ENCODE data around the gene PBX3. TPM values are rescaled to one million over a fixed set of nuclear protein-coding genes. Genes with fewer than 3 reads are reported as not detected.

The PBX3 gene
- total RNA-seq, 2 donors from 2014 or later, result 37.5 to 46.1 TPM

DNA sequence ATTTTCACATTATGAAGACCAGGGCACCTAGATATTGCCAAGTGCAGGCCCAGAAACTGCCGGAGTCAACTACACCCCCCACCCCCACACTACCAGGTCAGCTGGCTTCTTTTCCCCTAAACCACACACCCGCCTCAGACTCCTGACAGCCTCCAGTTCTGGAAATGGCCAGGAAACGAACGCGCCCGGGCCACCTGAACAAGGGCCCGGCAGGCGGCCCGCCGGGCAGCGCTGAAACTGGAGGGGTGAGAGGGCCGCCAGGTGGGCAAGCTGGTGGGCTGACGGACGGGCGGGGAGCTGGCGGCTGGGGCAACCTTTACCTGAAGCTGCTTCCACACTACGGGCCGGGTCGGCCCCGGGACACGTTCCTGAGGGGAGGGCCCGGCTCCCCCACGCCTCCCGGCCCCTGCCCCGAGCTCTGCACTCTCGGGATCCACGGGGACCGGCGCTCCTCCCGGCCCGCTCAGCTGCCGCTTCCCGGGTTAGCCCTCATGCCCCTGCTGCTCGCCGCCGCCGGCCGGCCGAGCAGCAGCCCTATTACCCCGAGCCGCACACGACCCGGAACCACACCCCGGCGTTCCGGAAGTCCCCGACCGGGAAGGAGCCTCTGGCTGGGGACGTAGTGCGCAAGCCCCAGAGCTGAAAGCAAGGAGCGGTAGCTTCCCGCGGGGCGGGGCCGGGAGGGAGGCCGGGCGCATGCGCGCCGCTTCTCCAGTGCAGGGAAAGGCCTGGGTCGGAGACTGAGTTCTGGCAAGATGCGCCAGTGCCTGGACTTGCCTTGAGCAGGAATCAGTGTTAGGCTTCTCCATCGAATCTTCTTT lies 40.3 kb upstream of the PBX3 start, which contains the start of gene MAPKAP1:
MAPKAP1 (minus strand) TSS at position 558 of the 821 bp plus-strand sequence. CDS start 34,634 bp downstream, outside the sequence.
- Mint-ChIP-seq H3K9me3 (no peaks in the 10 kb centered on the region), H3K27ac (peak within 1 kb of the TSS; percentile 77), H3K4me3 (peak within 1 kb of the TSS; percentile 78), H3K36me3 (ENCODE audit: low read depth) (no peaks in the 10 kb centered on the region), H3K27me3 (ENCODE audit: insufficient read depth) (no peaks in the 10 kb centered on the region), H3K4me1 (peaks cover 31% of the 10 kb centered on the region)
- peak within 1 kb of the TSS; percentile 25 for H3K27ac ChIP-seq (ENCODE audit: low read depth, low read length)
- WGBS, 2 experiments (ENCODE audit: insufficient coverage in 1 of 2, insufficient read length in 1 of 2), result 0 to 5% methylated on average over 12 to 63 of the region's 63 CpGs
- H3K27me3 ChIP-seq (ENCODE audit: control insufficient read depth, insufficient read depth, low read length, poor library complexity, severe bottlenecking), result no peaks in the 10 kb centered on the region
- H3K36me3 ChIP-seq (ENCODE audit: control insufficient read depth, insufficient read depth, low read length), result no peaks in the 10 kb centered on the region
- DNase-seq, result peak; percentile 99
- H3K9me3 ChIP-seq (ENCODE audit: control insufficient read depth, low read length), result no peaks in the 10 kb centered on the region
- peaks cover 7% of the 10 kb centered on the region for H3K4me1 ChIP-seq (ENCODE audit: control insufficient read depth, insufficient read depth, low read length)
- peak within 1 kb of the TSS; percentile 74 for H3K9ac ChIP-seq (ENCODE audit: extremely low read depth, low read length, poor library complexity, severe bottlenecking)
- peak within 1 kb of the TSS; percentile 93 for H3K4me3 ChIP-seq (ENCODE audit: low read length)
- TF ChIP-seq, protein P1, sequence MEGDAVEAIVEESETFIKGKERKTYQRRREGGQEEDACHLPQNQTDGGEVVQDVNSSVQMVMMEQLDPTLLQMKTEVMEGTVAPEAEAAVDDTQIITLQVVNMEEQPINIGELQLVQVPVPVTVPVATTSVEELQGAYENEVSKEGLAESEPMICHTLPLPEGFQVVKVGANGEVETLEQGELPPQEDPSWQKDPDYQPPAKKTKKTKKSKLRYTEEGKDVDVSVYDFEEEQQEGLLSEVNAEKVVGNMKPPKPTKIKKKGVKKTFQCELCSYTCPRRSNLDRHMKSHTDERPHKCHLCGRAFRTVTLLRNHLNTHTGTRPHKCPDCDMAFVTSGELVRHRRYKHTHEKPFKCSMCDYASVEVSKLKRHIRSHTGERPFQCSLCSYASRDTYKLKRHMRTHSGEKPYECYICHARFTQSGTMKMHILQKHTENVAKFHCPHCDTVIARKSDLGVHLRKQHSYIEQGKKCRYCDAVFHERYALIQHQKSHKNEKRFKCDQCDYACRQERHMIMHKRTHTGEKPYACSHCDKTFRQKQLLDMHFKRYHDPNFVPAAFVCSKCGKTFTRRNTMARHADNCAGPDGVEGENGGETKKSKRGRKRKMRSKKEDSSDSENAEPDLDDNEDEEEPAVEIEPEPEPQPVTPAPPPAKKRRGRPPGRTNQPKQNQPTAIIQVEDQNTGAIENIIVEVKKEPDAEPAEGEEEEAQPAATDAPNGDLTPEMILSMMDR (conservative IDR thresholded peaks at IDR 0.05), result peak; percentile 18

DNA sequence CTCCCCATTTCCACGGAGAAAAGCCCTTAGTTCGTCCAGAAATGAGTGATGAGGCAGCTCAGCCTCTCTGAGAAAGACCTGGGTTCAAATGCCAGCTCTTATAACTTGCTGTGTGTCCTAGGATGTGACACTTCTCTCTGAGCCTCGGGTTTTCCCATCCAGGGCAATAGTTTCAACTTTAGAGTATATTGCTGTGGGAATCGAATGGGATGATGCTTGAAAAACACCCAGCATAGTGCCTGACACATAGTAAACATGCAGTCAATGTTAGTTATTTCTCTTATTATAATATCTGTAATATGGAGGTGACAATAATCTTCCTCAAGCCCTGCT lies 39.7 kb upstream of the PBX3 start:
- WGBS, 2 experiments (ENCODE audit: insufficient coverage in 1 of 2, insufficient read length in 1 of 2), result 0 to 43% methylated on average over 2 to 4 of the region's 4 CpGs
- Histone ChIP-seq H3K9me3 (ENCODE audit: control insufficient read depth, low read length) (no peaks in the 10 kb centered on the region), H3K9ac (ENCODE audit: extremely low read depth, low read length, poor library complexity, severe bottlenecking) (no peak overlapping the region), H3K27me3 (ENCODE audit: control insufficient read depth, insufficient read depth, low read length, poor library complexity, severe bottlenecking) (no peaks in the 10 kb centered on the region), H3K36me3 (ENCODE audit: control insufficient read depth, insufficient read depth, low read length) (no peaks in the 10 kb centered on the region), H3K4me1 (ENCODE audit: control insufficient read depth, insufficient read depth, low read length) (peaks cover 7% of the 10 kb centered on the region), H3K27ac (ENCODE audit: low read depth, low read length) (no peak overlapping the region), H3K4me3 (ENCODE audit: low read length) (peak overlapping the region; percentile 93)
- DNase-seq, result no peak
- Mint-ChIP-seq H3K36me3 (ENCODE audit: low read depth) (no peaks in the 10 kb centered on the region), H3K9me3 (no peaks in the 10 kb centered on the region), H3K4me1 (peaks cover 30% of the 10 kb centered on the region), H3K27me3 (ENCODE audit: insufficient read depth) (no peaks in the 10 kb centered on the region), H3K4me3 (peak overlapping the region; percentile 78), H3K27ac (no peak overlapping the region)
- TF ChIP-seq, protein P1 (conservative IDR thresholded peaks at IDR 0.05), result no peak

DNA sequence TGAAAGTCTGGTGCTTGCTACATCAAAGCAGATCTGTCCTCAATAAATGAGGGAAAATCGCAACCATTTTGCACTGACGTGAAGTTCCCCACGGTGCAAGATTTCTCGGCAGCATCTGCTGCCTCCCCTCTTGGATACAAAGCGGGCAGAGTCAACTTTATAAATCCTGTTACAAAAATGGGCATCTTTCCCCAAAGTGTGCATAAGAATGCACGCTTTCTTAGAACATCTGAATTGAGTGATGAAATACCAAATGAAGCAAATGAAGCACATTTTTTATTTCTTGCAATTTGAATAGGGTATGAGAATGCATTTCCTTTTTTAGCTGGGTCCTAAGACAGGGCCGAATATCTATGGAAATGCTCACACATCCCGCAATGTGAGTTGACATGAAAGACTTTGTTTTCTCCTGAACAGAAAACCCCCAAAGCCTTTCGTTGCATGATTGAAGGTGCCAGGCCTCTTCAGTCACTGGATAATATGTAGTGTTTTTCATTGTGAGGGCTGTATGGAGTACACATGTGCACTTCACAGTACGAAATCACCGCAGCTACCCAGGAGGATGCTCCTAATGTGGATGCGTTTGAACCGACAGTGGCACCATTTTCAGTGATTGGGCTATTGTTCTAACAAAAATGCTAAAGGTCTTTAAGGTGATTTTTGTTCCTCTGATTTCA lies 20.6 kb upstream of the PBX3 start:
- Histone ChIP-seq H3K9ac (ENCODE audit: extremely low read depth, low read length, poor library complexity, severe bottlenecking) (no peak overlapping the region), H3K9me3 (ENCODE audit: control insufficient read depth, low read length) (no peaks in the 10 kb centered on the region), H3K4me3 (ENCODE audit: low read length) (no peak overlapping the region), H3K27ac (ENCODE audit: low read depth, low read length) (no peak overlapping the region), H3K36me3 (ENCODE audit: control insufficient read depth, insufficient read depth, low read length) (no peaks in the 10 kb centered on the region), H3K27me3 (ENCODE audit: control insufficient read depth, insufficient read depth, low read length, poor library complexity, severe bottlenecking) (no peaks in the 10 kb centered on the region), H3K4me1 (ENCODE audit: control insufficient read depth, insufficient read depth, low read length) (no peaks in the 10 kb centered on the region)
- Mint-ChIP-seq H3K36me3 (ENCODE audit: low read depth) (no peaks in the 10 kb centered on the region), H3K9me3 (no peaks in the 10 kb centered on the region), H3K4me3 (no peak overlapping the region), H3K27me3 (ENCODE audit: insufficient read depth) (no peaks in the 10 kb centered on the region), H3K27ac (no peak overlapping the region), H3K4me1 (no peaks in the 10 kb centered on the region)
- TF ChIP-seq, protein P1 (conservative IDR thresholded peaks at IDR 0.05), result no peak
- WGBS, 2 experiments (ENCODE audit: insufficient coverage in 1 of 2, insufficient read length in 1 of 2), result 86 to 88% methylated on average over 11 to 13 of the region's 13 CpGs
- no peak for DNase-seq
